GM12878 (cell line): ENCODE data around the gene BRME1.

ENCODE experiments used
- CREB1 ChIP-seq: IDR thresholded peaks from 2 replicates; pipeline ENCODE4 v1.6.1; 2012; ENCODE audit warnings: low read depth, mild to moderate bottlenecking, inconsistent platforms
- EP300 ChIP-seq, 2 experiments: fragments of 150-350 bp in 1 of 2; IDR thresholded peaks; 2 replicates each; pipeline ENCODE4 v1.6.1; 2011 to 2012; ENCODE audit warnings: low read depth in 2 of 2, low read length in 2 of 2, borderline replicate concordance in 1 of 2, improper control_type of control experiment in 1 of 2, inconsistent platforms in 1 of 2; ENCODE audit not compliant: control insufficient read depth in 1 of 2
- FOXM1 ChIP-seq: IDR thresholded peaks from 2 replicates; pipeline ENCODE4 v1.6.1; 2012; ENCODE audit warnings: low read depth, mild to moderate bottlenecking, inconsistent platforms, low read length, moderate library complexity
- MTA3 ChIP-seq: IDR thresholded peaks from 2 replicates; pipeline ENCODE4 v1.6.1; 2012; ENCODE audit warnings: low read length, inconsistent platforms, borderline replicate concordance
- PML ChIP-seq: IDR thresholded peaks from 2 replicates; pipeline ENCODE4 v1.6.1; 2012; ENCODE audit warnings: low read length, inconsistent platforms
- POLR2A ChIP-seq: IDR thresholded peaks from 2 replicates; pipeline ENCODE4 v1.6.1; 2011; ENCODE audit warnings: low read depth, mild to moderate bottlenecking, low read length
- RAD21 ChIP-seq: IDR thresholded peaks from 2 replicates; pipeline ENCODE4 v1.6.1; 2011; ENCODE audit warnings: mild to moderate bottlenecking, low read depth, low read length, moderate library complexity; ENCODE audit not compliant: insufficient read depth
- SP1 ChIP-seq: IDR thresholded peaks from one replicate; pipeline ENCODE4 v1.6.1; 2011; ENCODE audit warnings: low read depth, low read length
- SPI1 ChIP-seq: IDR thresholded peaks from 2 replicates; pipeline ENCODE4 v1.6.1; 2011; ENCODE audit warnings: low read depth, mild to moderate bottlenecking, low read length, moderate library complexity, borderline replicate concordance; ENCODE audit not compliant: insufficient read depth
- WRNIP1 ChIP-seq: IDR thresholded peaks from 2 replicates; pipeline ENCODE4 v1.6.1; 2011; ENCODE audit warnings: low read depth, low read length, improper control_type of control experiment, borderline replicate concordance
- TF ChIP-seq, protein P1 (sequence below): IDR thresholded peaks from 2 replicates; pipeline ENCODE4 v1.6.1; 2011; ENCODE audit warnings: low read depth, low read length, improper control_type of control experiment, borderline replicate concordance
- TF ChIP-seq, protein P2 (sequence below), 3 experiments: IDR thresholded peaks in 2 of 3; conservative IDR thresholded peaks in 1 of 3; 2 replicates each; pipeline ENCODE4 v1.5.1; 2011; ENCODE audit warnings: low read depth in 3 of 3, low read length in 3 of 3, mild to moderate bottlenecking in 3 of 3, control low read depth in 2 of 3, moderate library complexity in 2 of 3, inconsistent platforms in 1 of 3, mixed read lengths in 1 of 3; ENCODE audit not compliant: control insufficient read depth in 2 of 3, insufficient read depth in 1 of 3; ENCODE audit errors: extremely low read depth in 1 of 3

DNA sequence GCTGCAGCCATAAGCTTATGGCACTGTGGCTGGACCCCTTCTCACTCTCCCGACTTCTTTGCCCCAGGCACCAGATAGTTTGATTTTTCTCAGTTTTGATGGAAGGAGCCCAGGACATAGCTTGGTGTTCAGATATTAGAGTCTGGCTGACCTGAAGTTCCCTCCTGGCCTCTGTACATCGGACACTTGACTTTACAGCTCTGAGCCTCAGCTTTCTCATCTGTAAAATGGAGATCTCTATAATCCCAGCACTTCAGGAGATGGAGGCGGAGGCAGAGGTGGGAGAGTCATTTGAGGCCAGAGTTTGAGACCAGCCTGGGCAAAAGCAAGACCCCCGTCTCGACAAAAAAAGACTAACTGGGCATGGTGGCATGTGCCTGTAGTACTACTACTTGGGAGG is 993 bp upstream of the BRME1 start:
- TF ChIP-seq SPI1 = no peak
- no peak for TF ChIP-seq POLR2A
- TF ChIP-seq WRNIP1 = no peak
- TF ChIP-seq, protein P1, sequence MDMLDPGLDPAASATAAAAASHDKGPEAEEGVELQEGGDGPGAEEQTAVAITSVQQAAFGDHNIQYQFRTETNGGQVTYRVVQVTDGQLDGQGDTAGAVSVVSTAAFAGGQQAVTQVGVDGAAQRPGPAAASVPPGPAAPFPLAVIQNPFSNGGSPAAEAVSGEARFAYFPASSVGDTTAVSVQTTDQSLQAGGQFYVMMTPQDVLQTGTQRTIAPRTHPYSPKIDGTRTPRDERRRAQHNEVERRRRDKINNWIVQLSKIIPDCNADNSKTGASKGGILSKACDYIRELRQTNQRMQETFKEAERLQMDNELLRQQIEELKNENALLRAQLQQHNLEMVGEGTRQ = no peak
- TF ChIP-seq, protein P2, sequence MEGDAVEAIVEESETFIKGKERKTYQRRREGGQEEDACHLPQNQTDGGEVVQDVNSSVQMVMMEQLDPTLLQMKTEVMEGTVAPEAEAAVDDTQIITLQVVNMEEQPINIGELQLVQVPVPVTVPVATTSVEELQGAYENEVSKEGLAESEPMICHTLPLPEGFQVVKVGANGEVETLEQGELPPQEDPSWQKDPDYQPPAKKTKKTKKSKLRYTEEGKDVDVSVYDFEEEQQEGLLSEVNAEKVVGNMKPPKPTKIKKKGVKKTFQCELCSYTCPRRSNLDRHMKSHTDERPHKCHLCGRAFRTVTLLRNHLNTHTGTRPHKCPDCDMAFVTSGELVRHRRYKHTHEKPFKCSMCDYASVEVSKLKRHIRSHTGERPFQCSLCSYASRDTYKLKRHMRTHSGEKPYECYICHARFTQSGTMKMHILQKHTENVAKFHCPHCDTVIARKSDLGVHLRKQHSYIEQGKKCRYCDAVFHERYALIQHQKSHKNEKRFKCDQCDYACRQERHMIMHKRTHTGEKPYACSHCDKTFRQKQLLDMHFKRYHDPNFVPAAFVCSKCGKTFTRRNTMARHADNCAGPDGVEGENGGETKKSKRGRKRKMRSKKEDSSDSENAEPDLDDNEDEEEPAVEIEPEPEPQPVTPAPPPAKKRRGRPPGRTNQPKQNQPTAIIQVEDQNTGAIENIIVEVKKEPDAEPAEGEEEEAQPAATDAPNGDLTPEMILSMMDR (IDR thresholded peaks at IDR 0.05 in 2 of 3, conservative IDR thresholded peaks at IDR 0.05 in 1 of 3; ENCODE audit: control insufficient read depth in 2 of 3, extremely low read depth in 1 of 3, insufficient read depth in 1 of 3, low read depth in 3 of 3, low read length in 3 of 3) = no peak
- TF ChIP-seq RAD21 = no peak
- no peak for TF ChIP-seq SP1
- no peak for TF ChIP-seq CREB1
- no peak for TF ChIP-seq FOXM1
- no peak for TF ChIP-seq EP300 (IDR thresholded peaks at IDR 0.05; ENCODE audit: borderline replicate concordance in 1 of 2, control insufficient read depth in 1 of 2, low read depth in 2 of 2, low read length in 2 of 2)
- no peak for TF ChIP-seq PML
- TF ChIP-seq MTA3 = no peak
